Measurements from ENCODE around the gene CEACAM16.

CEACAM16 gene

GRCh38 chr19:44723952-44724319 is 25.0 kb downstream of the CEACAM16 start:
- Histone ChIP-seq H3K4me1 (ENCODE audit: low read length) (peaks cover 37% of the 10 kb centered on the region), H3K36me3 (replicated peaks; ENCODE audit: low read depth, low read length) (no peaks in the 10 kb centered on the region), H4K20me1 (ENCODE audit: insufficient read depth, low read length) (no peaks in the 10 kb centered on the region), H3K9ac (ENCODE audit: low read length) (no peak overlapping the region), H3K9me3 (ENCODE audit: insufficient read depth, low read length) (no peaks in the 10 kb centered on the region), H3K27ac (ENCODE audit: low read length) (no peak overlapping the region), H3K4me3 (ENCODE audit: low read length) (no peak overlapping the region), H2AFZ (ENCODE audit: low read depth, low read length) (no peak overlapping the region), H3K79me2 (ENCODE audit: low read length) (no peaks in the 10 kb centered on the region), H3K27me3 (ENCODE audit: low read depth, low read length) (peaks cover 23% of the 10 kb centered on the region), H3K4me2 (ENCODE audit: low read length) (peak overlapping the region; percentile 58)
- TF ChIP-seq EZH2phosphoT487 (IDR thresholded peaks at IDR 0.05; ENCODE audit: low read depth) (no peak), CTCF (IDR thresholded peaks at IDR 0.05; ENCODE audit: low read depth, low read length) (peak; percentile 99)

- Histone ChIP-seq H3K4me1 (ENCODE audit: low read length) (peaks cover 37% of the 10 kb centered on the region), H3K9me3 (ENCODE audit: insufficient read depth, low read length) (no peaks in the 10 kb centered on the region), H2AFZ (ENCODE audit: low read depth, low read length) (0 out of 2 replicates have a peak overlapping the region, but pooled peaks have one; percentile 23), H4K20me1 (ENCODE audit: insufficient read depth, low read length) (no peaks in the 10 kb centered on the region), H3K36me3 (replicated peaks; ENCODE audit: low read depth, low read length) (no peaks in the 10 kb centered on the region), H3K27me3 (ENCODE audit: low read depth, low read length) (peaks cover 23% of the 10 kb centered on the region), H3K27ac (ENCODE audit: low read length) (no peak overlapping the region), H3K9ac (ENCODE audit: low read length) (peak overlapping the region; percentile 14; the same call in 1 of the 2 replicates), H3K79me2 (ENCODE audit: low read length) (no peaks in the 10 kb centered on the region), H3K4me2 (ENCODE audit: low read length) (peak overlapping the region; percentile 58), H3K4me3 (ENCODE audit: low read length) (peak overlapping the region; percentile 62)
- TF ChIP-seq EZH2phosphoT487 (IDR thresholded peaks at IDR 0.05; ENCODE audit: low read depth): no peak
- no peak for TF ChIP-seq CTCF (IDR thresholded peaks at IDR 0.05; ENCODE audit: low read depth, low read length)
Measured at GRCh38 chr19:44725251-44725650, 26.3 kb downstream of the CEACAM16 start.

- H3K4me1 ChIP-seq (ENCODE audit: low read length): peaks cover 37% of the 10 kb centered on the region
- peak overlapping the region; percentile 58 for H3K4me2 ChIP-seq (ENCODE audit: low read length)
Measured at GRCh38 chr19:44725684-44726083, 26.7 kb downstream of the CEACAM16 start.

GRCh38 chr19:44726465-44726864 is 27.5 kb downstream of the CEACAM16 start:
- H3K27ac ChIP-seq (ENCODE audit: low read length): no peak overlapping the region
- no peaks in the 10 kb centered on the region for H4K20me1 ChIP-seq (ENCODE audit: insufficient read depth, low read length)
- no peaks in the 10 kb centered on the region for H3K79me2 ChIP-seq (ENCODE audit: low read length)
- H3K27me3 ChIP-seq (ENCODE audit: low read depth, low read length): peaks cover 23% of the 10 kb centered on the region
- no peak overlapping the region for H2AFZ ChIP-seq (ENCODE audit: low read depth, low read length)
- H3K4me2 ChIP-seq (ENCODE audit: low read length): no peak overlapping the region
- TF ChIP-seq CTCF (IDR thresholded peaks at IDR 0.05; ENCODE audit: low read depth, low read length) (no peak), EZH2phosphoT487 (IDR thresholded peaks at IDR 0.05; ENCODE audit: low read depth) (no peak)
- no peak overlapping the region for H3K4me3 ChIP-seq (ENCODE audit: low read length)
- H3K9ac ChIP-seq (ENCODE audit: low read length): no peak overlapping the region
- peaks cover 37% of the 10 kb centered on the region for H3K4me1 ChIP-seq (ENCODE audit: low read length)
- no peaks in the 10 kb centered on the region for H3K36me3 ChIP-seq (replicated peaks; ENCODE audit: low read depth, low read length)
- no peaks in the 10 kb centered on the region for H3K9me3 ChIP-seq (ENCODE audit: insufficient read depth, low read length)

More at GRCh38 chr19:44725684-44726083, 26.7 kb downstream of the CEACAM16 start:
- Histone ChIP-seq H3K79me2 (ENCODE audit: low read length) (no peaks in the 10 kb centered on the region), H3K36me3 (replicated peaks; ENCODE audit: low read depth, low read length) (no peaks in the 10 kb centered on the region), H3K9me3 (ENCODE audit: insufficient read depth, low read length) (no peaks in the 10 kb centered on the region), H3K9ac (ENCODE audit: low read length) (no peak overlapping the region), H2AFZ (ENCODE audit: low read depth, low read length) (no peak overlapping the region), H3K27me3 (ENCODE audit: low read depth, low read length) (peaks cover 23% of the 10 kb centered on the region), H3K4me3 (ENCODE audit: low read length) (peak overlapping the region; percentile 62), H4K20me1 (ENCODE audit: insufficient read depth, low read length) (no peaks in the 10 kb centered on the region), H3K27ac (ENCODE audit: low read length) (no peak overlapping the region)
- TF ChIP-seq CTCF (IDR thresholded peaks at IDR 0.05; ENCODE audit: low read depth, low read length): no peak
- TF ChIP-seq EZH2phosphoT487 (IDR thresholded peaks at IDR 0.05; ENCODE audit: low read depth): no peak
